Mucosa of rectum (tissue), 2 donors: ENCODE data around the gene FER.
"Not testable (repeated sequence)": the region's sequence is repeated elsewhere in the genome, so short reads cannot be mapped to it uniquely, and the experiment has no call there.

Experiments used
- H3K27ac ChIP-seq, 2 donors: one replicate each; pipeline ENCODE4 v1.7.0; 2013; ENCODE audit warnings: inconsistent platforms in 2 of 2, low read depth in 2 of 2, low read length in 2 of 2
- H3K27me3 ChIP-seq, 2 donors: one replicate each; pipeline ENCODE4 v1.7.0; 2013; ENCODE audit warnings: low read length in 2 of 2; ENCODE audit not compliant: control insufficient read depth in 2 of 2, insufficient read depth in 2 of 2
- H3K36me3 ChIP-seq, 2 donors: one replicate each; pipeline ENCODE4 v1.7.0; 2013; ENCODE audit warnings: low read length in 2 of 2; ENCODE audit not compliant: control insufficient read depth in 2 of 2, insufficient read depth in 2 of 2
- H3K4me1 ChIP-seq, 2 donors: one replicate each; pipeline ENCODE4 v1.7.0; 2013; ENCODE audit warnings: low read length in 2 of 2, mild to moderate bottlenecking in 1 of 2; ENCODE audit not compliant: control insufficient read depth in 2 of 2, insufficient read depth in 2 of 2
- H3K4me3 ChIP-seq, 2 donors: one replicate each; pipeline ENCODE4 v1.7.0; 2013; ENCODE audit warnings: low read length in 2 of 2
- H3K9ac ChIP-seq, 2 donors: one replicate each; pipeline ENCODE4 v1.7.0; 2013; ENCODE audit warnings: low read length in 2 of 2, low read depth in 1 of 2, mild to moderate bottlenecking in 1 of 2
- H3K9me3 ChIP-seq, 2 donors: one replicate each; pipeline ENCODE4 v1.7.0; 2013; ENCODE audit warnings: low read length in 2 of 2; ENCODE audit not compliant: control insufficient read depth in 2 of 2
- donor health status: healthy.
- donor health status: Normal muscosa, but diverticular disease.

Gene FER

GRCh38 chr5:109156885-109157284 lies 409.2 kb downstream of the FER start:
- Histone ChIP-seq H3K9me3 (no peaks in the 10 kb centered on the region), H3K36me3 (no peaks in the 10 kb centered on the region), H3K27me3 (no peaks in the 10 kb centered on the region), H3K4me3 (no peak overlapping the region), H3K27ac (no peak overlapping the region), H3K9ac (no peak overlapping the region), H3K4me1 (no peaks in the 10 kb centered on the region)

- Histone ChIP-seq H3K27ac (no peak overlapping the region), H3K4me3 (no peak overlapping the region), H3K4me1 (no peaks in the 10 kb centered on the region), H3K9ac (no peak overlapping the region), H3K9me3 (no peaks in the 10 kb centered on the region), H3K36me3 (no peaks in the 10 kb centered on the region), H3K27me3 (no peaks in the 10 kb centered on the region)
Observed at GRCh38 chr5:109160468-109160867, 412.8 kb downstream of the FER start.

- H3K9me3 ChIP-seq = no peaks in the 10 kb centered on the region
- no peaks in the 10 kb centered on the region for H3K36me3 ChIP-seq
- H3K27ac ChIP-seq = no peak overlapping the region
- no peaks in the 10 kb centered on the region for H3K4me1 ChIP-seq
- H3K9ac ChIP-seq = no peak overlapping the region
- H3K4me3 ChIP-seq = no peak overlapping the region
- H3K27me3 ChIP-seq = no peaks in the 10 kb centered on the region
Observed at GRCh38 chr5:109161914-109162683, 414.4 kb downstream of the FER start.

GRCh38 chr5:109163336-109163735 lies 415.6 kb downstream of the FER start:
- Histone ChIP-seq H3K9ac (no peak overlapping the region), H3K27ac (no peak overlapping the region), H3K4me1 (no peaks in the 10 kb centered on the region), H3K36me3 (no peaks in the 10 kb centered on the region), H3K27me3 (no peaks in the 10 kb centered on the region), H3K4me3 (no peak overlapping the region), H3K9me3 (no peaks in the 10 kb centered on the region)

GRCh38 chr5:109164001-109164400 lies 416.3 kb downstream of the FER start:
- Histone ChIP-seq H3K4me3 (no peak overlapping the region), H3K36me3 (no peaks in the 10 kb centered on the region), H3K27ac (no peak overlapping the region), H3K27me3 (no peaks in the 10 kb centered on the region), H3K4me1 (no peaks in the 10 kb centered on the region), H3K9ac (no peak overlapping the region), H3K9me3 (no peaks in the 10 kb centered on the region)

GRCh38 chr5:109167586-109167985 lies 419.9 kb downstream of the FER start:
- Histone ChIP-seq H3K27ac (no peak overlapping the region), H3K27me3 (no peaks in the 10 kb centered on the region), H3K36me3 (no peaks in the 10 kb centered on the region), H3K9ac (no peak overlapping the region), H3K4me1 (no peaks in the 10 kb centered on the region), H3K4me3 (no peak overlapping the region), H3K9me3 (no peaks in the 10 kb centered on the region)

GRCh38 chr5:109168151-109168550 lies 420.5 kb downstream of the FER start:
- Histone ChIP-seq H3K27ac (no peak overlapping the region), H3K36me3 (no peaks in the 10 kb centered on the region), H3K4me1 (no peaks in the 10 kb centered on the region), H3K4me3 (no peak overlapping the region), H3K9ac (no peak overlapping the region), H3K9me3 (no peaks in the 10 kb centered on the region), H3K27me3 (no peaks in the 10 kb centered on the region)

GRCh38 chr5:109170629-109171350 lies 423.1 kb downstream of the FER start:
- H3K27me3 ChIP-seq = no peaks in the 10 kb centered on the region
- no peaks in the 10 kb centered on the region for H3K4me1 ChIP-seq
- H3K9me3 ChIP-seq = no peaks in the 10 kb centered on the region
- H3K9ac ChIP-seq = no peak overlapping the region
- no peak overlapping the region for H3K27ac ChIP-seq
- no peaks in the 10 kb centered on the region for H3K36me3 ChIP-seq
- no peak overlapping the region for H3K4me3 ChIP-seq

GRCh38 chr5:109171437-109172073 lies 423.9 kb downstream of the FER start:
- H3K27me3 ChIP-seq, H3K4me3 ChIP-seq, H3K27ac ChIP-seq, H3K9me3 ChIP-seq, H3K9ac ChIP-seq, H3K4me1 ChIP-seq, H3K36me3 ChIP-seq: not testable (repeated sequence)

GRCh38 chr5:109173036-109173794 lies 425.5 kb downstream of the FER start:
- Histone ChIP-seq H3K27me3 (no peaks in the 10 kb centered on the region), H3K9me3 (no peaks in the 10 kb centered on the region), H3K36me3 (no peaks in the 10 kb centered on the region), H3K27ac (no peak overlapping the region), H3K4me1 (no peaks in the 10 kb centered on the region), H3K9ac (no peak overlapping the region), H3K4me3 (no peak overlapping the region)
